Brain microvascular endothelial cell (primary cell): ENCODE measurements around the gene TCF7L2.

ENCODE experiments used
- DNase-seq: peaks from one replicate; pipeline ENCODE4 v3.0.0-alpha.2; 2020
- H3K27ac ChIP-seq: fragments of 250-450 bp; sonication (Bioruptor Pico); 2 replicates; pipeline ENCODE4 v1.5.1; 2020; ENCODE audit warnings: mild to moderate bottlenecking, moderate library complexity
- H3K27me3 ChIP-seq: fragments of 250-450 bp; sonication (Bioruptor Pico); replicated peaks from 2 replicates; pipeline ENCODE4 v1.5.1; 2020; ENCODE audit warnings: mild to moderate bottlenecking
- H3K36me3 ChIP-seq: fragments of 250-450 bp; sonication (Bioruptor Pico); replicated peaks from 2 replicates; pipeline ENCODE4 v1.5.1; 2020; ENCODE audit warnings: mild to moderate bottlenecking
- H3K4me3 ChIP-seq: 2 replicates; pipeline ENCODE4 v1.5.1; 2011; ENCODE audit warnings: low read depth, mild to moderate bottlenecking, control low read depth, low read length, moderate library complexity
- CTCF ChIP-seq: IDR thresholded peaks from 2 replicates; pipeline ENCODE4 v1.5.1; 2011; ENCODE audit warnings: low read depth, mild to moderate bottlenecking, moderate library complexity, low read length, control low read depth, inconsistent platforms; ENCODE audit errors: missing control alignments
- in situ Hi-C: cut with HindIII; loops from 2 replicates; pipeline ENCODE4 v1.10.0; 2017; ENCODE audit warnings: low sequenced_read_pairs, low pct_ligation_motif_present

The TCF7L2 gene

DNA sequence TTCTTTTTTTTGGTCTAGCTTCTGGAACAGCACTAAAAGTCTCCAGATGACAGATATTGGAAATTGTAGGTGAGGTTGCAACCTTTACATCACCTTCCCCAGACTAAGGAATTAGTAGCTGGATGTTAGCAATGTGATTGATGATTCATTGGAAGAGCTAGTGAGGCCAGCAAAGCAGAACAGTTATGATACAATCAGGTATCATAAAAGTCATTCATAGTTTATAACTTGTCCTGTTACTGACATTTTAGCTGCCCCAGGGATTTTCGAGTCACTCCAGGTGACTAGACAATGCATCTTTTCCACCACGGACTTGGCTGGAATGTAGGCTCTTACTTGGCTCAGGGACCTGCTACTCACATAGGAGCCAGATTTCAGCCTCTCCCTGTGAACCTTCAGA lies 15.9 kb upstream of the TCF7L2 start:
- TF ChIP-seq CTCF, result no peak
- no peak overlapping the region for H3K27ac ChIP-seq
- no peaks in the 10 kb centered on the region for H3K27me3 ChIP-seq
- no peaks in the 10 kb centered on the region for H3K36me3 ChIP-seq
- H3K4me3 ChIP-seq, result no peak overlapping the region
- no peak for DNase-seq
- in situ Hi-C loops, result no loop called here

DNA sequence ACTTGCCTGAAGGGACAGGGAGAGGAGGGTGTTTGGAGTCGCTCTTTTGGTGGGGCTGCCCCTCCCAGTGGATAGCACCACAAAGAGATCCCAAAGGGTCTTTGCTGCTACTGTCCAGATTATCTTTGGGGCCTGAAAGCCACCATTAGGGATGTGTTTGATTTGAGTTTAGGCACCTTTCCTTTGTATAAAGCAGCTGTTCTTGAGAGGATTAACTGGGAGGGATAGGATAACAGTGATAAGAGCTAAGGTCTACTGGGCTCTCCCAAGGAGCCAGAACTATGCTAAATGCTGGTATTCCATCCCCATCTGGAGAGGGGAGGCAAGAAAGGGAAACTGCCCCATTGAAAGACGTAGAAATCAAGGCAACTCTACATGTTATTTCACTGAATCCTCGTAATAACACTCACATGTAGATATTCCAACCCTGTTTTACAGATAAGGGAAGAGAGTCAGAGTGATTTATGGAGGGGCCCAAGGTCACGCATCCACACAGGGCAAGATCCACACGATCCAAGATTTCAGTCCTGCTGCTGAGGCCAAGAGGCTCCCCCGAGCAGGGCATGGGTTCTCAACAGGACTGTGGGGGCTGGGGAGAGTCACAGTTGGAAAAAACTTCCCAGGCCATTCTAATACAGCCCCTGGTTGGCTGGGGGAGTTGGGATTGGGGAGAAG lies 11.1 kb upstream of the TCF7L2 start:
- DNase-seq, result no peak
- in situ Hi-C loops, result no loop called here
- H3K36me3 ChIP-seq, result no peaks in the 10 kb centered on the region
- H3K27ac ChIP-seq, result no peak overlapping the region
- no peaks in the 10 kb centered on the region for H3K27me3 ChIP-seq
- no peak overlapping the region for H3K4me3 ChIP-seq
- TF ChIP-seq CTCF, result no peak

GRCh38 chr10:112945811-112946210 lies 4.2 kb upstream of the TCF7L2 start:
- no peak for TF ChIP-seq CTCF
- Histone ChIP-seq H3K4me3 (no peak overlapping the region), H3K27ac (no peak overlapping the region), H3K36me3 (no peaks in the 10 kb centered on the region), H3K27me3 (no peaks in the 10 kb centered on the region)
- DNase-seq, result no peak
- in situ Hi-C loops, result no loop called here

GRCh38 chr10:112946649-112947048 lies 3.4 kb upstream of the TCF7L2 start:
- in situ Hi-C loops, result no loop called here
- Histone ChIP-seq H3K4me3 (no peak overlapping the region), H3K27me3 (no peaks in the 10 kb centered on the region), H3K36me3 (no peaks in the 10 kb centered on the region), H3K27ac (no peak overlapping the region)
- DNase-seq, result no peak
- no peak for TF ChIP-seq CTCF

DNA sequence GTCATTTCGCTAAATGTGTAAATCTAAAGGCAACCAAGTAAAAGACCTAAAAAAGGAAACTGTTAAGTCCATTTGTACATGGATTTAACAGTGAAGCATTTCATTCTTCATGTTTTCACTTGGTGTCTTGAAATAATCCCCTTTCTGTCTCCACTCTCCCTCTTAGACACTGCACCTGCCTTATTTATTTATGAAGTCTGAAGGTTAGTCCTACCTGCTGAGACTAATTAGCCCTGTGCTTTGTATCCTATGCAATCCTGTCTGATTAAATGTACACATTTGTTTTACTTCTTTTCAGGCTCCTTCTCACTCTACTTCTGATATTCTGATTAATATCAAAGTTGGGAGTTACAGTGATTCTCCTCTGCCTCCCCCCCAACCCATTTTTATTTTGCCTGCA lies 1.9 kb upstream of the TCF7L2 start:
- TF ChIP-seq CTCF, result no peak
- no peaks in the 10 kb centered on the region for H3K36me3 ChIP-seq
- in situ Hi-C loops, result no loop called here
- no peaks in the 10 kb centered on the region for H3K27me3 ChIP-seq
- H3K4me3 ChIP-seq, result no peak overlapping the region
- no peak overlapping the region for H3K27ac ChIP-seq
- DNase-seq, result no peak
